PFSK-1 (cell line): ENCODE measurements around the gene TXNDC9.
"Not testable (repeated sequence)": the region's sequence is repeated elsewhere in the genome, so short reads cannot be mapped to it uniquely, and the experiment has no call there.

Experiments used
- FOXP2 ChIP-seq: optimal IDR thresholded peaks from 2 replicates; pipeline ENCODE3; 2011; ENCODE audit warnings: borderline replicate concordance, control low read depth, inconsistent platforms; ENCODE audit not compliant: insufficient read depth; ENCODE audit errors: extremely low read length, extremely low read depth
- POLR2AphosphoS5 ChIP-seq: IDR thresholded peaks from 2 replicates; pipeline ENCODE4 v1.6.1; 2012; ENCODE audit warnings: low read depth, mild to moderate bottlenecking, control low read depth, low read length, moderate library complexity
- REST ChIP-seq, 2 experiments: IDR thresholded peaks; 2 replicates each; pipeline versions ENCODE4 v1.6.1 to v1.8.0; 2011 to 2012; ENCODE audit warnings: low read depth in 2 of 2, low read length in 2 of 2, control low read depth in 1 of 2, inconsistent platforms in 1 of 2, mild to moderate bottlenecking in 1 of 2, moderate library complexity in 1 of 2; ENCODE audit not compliant: insufficient read depth in 1 of 2
- SIN3A ChIP-seq: IDR thresholded peaks from 2 replicates; pipeline ENCODE4 v1.6.1; 2012; ENCODE audit warnings: mild to moderate bottlenecking, low read length, moderate library complexity, borderline replicate concordance; ENCODE audit not compliant: insufficient read depth
- TAF1 ChIP-seq: IDR thresholded peaks from 2 replicates; pipeline ENCODE4 v1.6.1; 2012; ENCODE audit warnings: low read length, control low read depth, borderline replicate concordance; ENCODE audit not compliant: insufficient read depth

The TXNDC9 gene

GRCh38 chr2:99325384-99325783 lies 10.7 kb downstream of the TXNDC9 start:
- TF ChIP-seq REST (IDR thresholded peaks at IDR 0.05; ENCODE audit: insufficient read depth in 1 of 2, low read depth in 2 of 2, low read length in 2 of 2) (no peak), SIN3A (no peak), TAF1 (no peak), FOXP2 (no peak), POLR2AphosphoS5 (no peak)

- no peak for TF ChIP-seq FOXP2
- TF ChIP-seq POLR2AphosphoS5 = no peak
Observed at GRCh38 chr2:99317161-99317872, 18.8 kb downstream of the TXNDC9 start.

GRCh38 chr2:99301097-99301496 lies 35.0 kb downstream of the TXNDC9 start, which contains the start of gene LYG1:
LYG1 (minus strand) TSS chr2:99301197; CDS start chr2:99295670, 5,527 bp downstream.
- TF ChIP-seq REST (IDR thresholded peaks at IDR 0.05; ENCODE audit: insufficient read depth in 1 of 2, low read depth in 2 of 2, low read length in 2 of 2); SIN3A; FOXP2: not testable (repeated sequence)

GRCh38 chr2:99299580-99299979 lies 36.6 kb downstream of the TXNDC9 start:
- no peak for TF ChIP-seq POLR2AphosphoS5
- no peak for TF ChIP-seq FOXP2
- no peak for TF ChIP-seq REST (IDR thresholded peaks at IDR 0.05; ENCODE audit: insufficient read depth in 1 of 2, low read depth in 2 of 2, low read length in 2 of 2)
- no peak for TF ChIP-seq TAF1
- no peak for TF ChIP-seq SIN3A

- TF ChIP-seq SIN3A (no peak), REST (IDR thresholded peaks at IDR 0.05; ENCODE audit: insufficient read depth in 1 of 2, low read depth in 2 of 2, low read length in 2 of 2) (no peak), POLR2AphosphoS5 (no peak), FOXP2 (no peak), TAF1 (no peak)
Observed at GRCh38 chr2:99297994-99298393, 38.1 kb downstream of the TXNDC9 start.
